Panc1 (cell line): ENCODE data around the gene SCYL2. TPM values are rescaled to one million over a fixed set of nuclear protein-coding genes. Genes with fewer than 3 reads are reported as not detected.
A peak's percentile ranks its signal among the peaks of the same experiment; 100 is the strongest.

ENCODE experiments used
- ATAC-seq: fragments of 200-7000 bp; cut with Tn5 transposase; 2 replicates; pipeline ENCODE4 v1.9.1; 2020; ENCODE audit warnings: mild to moderate bottlenecking, moderate library complexity
- BruUV-seq: library from RNA; stranded (reverse); fragments of 400-500 nt; replicated peaks from 2 replicates; lab custom pipeline; 2021; lab: Mats Ljungman, UMichigan
- CTCF ChIA-PET: fragments of 300-600 bp; sonication (Branson Sonifier 250); formaldehyde crosslinking; loops from one replicate; lab custom pipeline; 2022; ENCODE audit warnings: antibody characterized with exemption; lab: Charles Lee
- POLR2A ChIA-PET: fragments of 300-600 bp; sonication (Branson Sonifier 250); formaldehyde crosslinking; loops from one replicate; lab custom pipeline; 2022; ENCODE audit warnings: antibody characterized with exemption; lab: Charles Lee
- DNase-seq: peaks from one replicate; pipeline ENCODE4 v3.0.0-alpha.2; 2010; ENCODE audit warnings: low read depth, low spot score
- H3K27ac ChIP-seq: 2 replicates; pipeline ENCODE4 v1.5.1; 2011; ENCODE audit warnings: mild to moderate bottlenecking, low read length, inconsistent platforms
- H3K27me3 ChIP-seq: fragments of 200-500 bp; sonication (Bioruptor generic); 2 replicates; pipeline ENCODE4 v1.6.0; 2014; ENCODE audit warnings: low read length, inconsistent platforms; ENCODE audit not compliant: control insufficient read depth, insufficient read depth
- H3K36me3 ChIP-seq: fragments of 200-500 bp; sonication (Bioruptor generic); 2 replicates; pipeline ENCODE4 v1.5.1; 2014; ENCODE audit warnings: inconsistent platforms, mild to moderate bottlenecking, low read length, moderate library complexity; ENCODE audit not compliant: control insufficient read depth, insufficient read depth
- H3K4me1 ChIP-seq: 2 replicates; pipeline ENCODE4 v1.5.1; 2011; ENCODE audit warnings: inconsistent platforms, mild to moderate bottlenecking, low read length, moderate library complexity; ENCODE audit not compliant: control insufficient read depth, insufficient read depth
- H3K4me3 ChIP-seq, 2 experiments: 2 replicates each; pipeline ENCODE4 v1.5.1; 2011 to 2012; ENCODE audit warnings: low read depth in 2 of 2, low read length in 2 of 2, mild to moderate bottlenecking in 2 of 2, inconsistent platforms in 1 of 2, moderate library complexity in 1 of 2
- H3K9me3 ChIP-seq: fragments of 200-500 bp; sonication (Bioruptor generic); 2 replicates; pipeline ENCODE4 v1.5.1; 2014; ENCODE audit warnings: low read depth, mild to moderate bottlenecking, inconsistent platforms, low read length, moderate library complexity; ENCODE audit not compliant: control insufficient read depth, insufficient read depth
- CTCF ChIP-seq: fragments of 450-650 bp; IDR thresholded peaks from 2 replicates; pipeline ENCODE4 v1.5.1; 2017; ENCODE audit warnings: mild to moderate bottlenecking
- POLR2AphosphoS5 ChIP-seq: IDR thresholded peaks from 2 replicates; pipeline ENCODE4 v1.6.1; 2012; ENCODE audit warnings: mild to moderate bottlenecking, low read depth, low read length, moderate library complexity
- REST ChIP-seq, 2 experiments: IDR thresholded peaks; 2 replicates each; pipeline ENCODE4 v1.6.1; 2011 to 2012; ENCODE audit warnings: low read depth in 2 of 2, control low read depth in 1 of 2, low read length in 1 of 2, mild to moderate bottlenecking in 1 of 2, moderate library complexity in 1 of 2; ENCODE audit not compliant: insufficient read depth in 1 of 2
- SIN3A ChIP-seq: IDR thresholded peaks from 2 replicates; pipeline ENCODE4 v1.6.1; 2012; ENCODE audit warnings: low read depth, mild to moderate bottlenecking, low read length, moderate library complexity, borderline replicate concordance; ENCODE audit not compliant: insufficient read depth
- TCF7L2 ChIP-seq: IDR thresholded peaks from 2 replicates; pipeline ENCODE4 v1.6.1; 2011; ENCODE audit warnings: mild to moderate bottlenecking, low read depth, low read length, inconsistent platforms
- in situ Hi-C: cut with HindIII; loops from 2 replicates; pipeline ENCODE4 v1.10.0; 2016; ENCODE audit warnings: low sequenced_read_pairs, low pct_unique_long_range_greater_than_20kb
- intact Hi-C: fragments of 100-400 bp; cut with micrococcal nuclease; formaldehyde crosslinking; loops from one replicate; pipeline ENCODE4 v1.10.0; 2022; ENCODE audit not compliant: unreplicated experiment
- total RNA-seq: library from RNA; stranded (reverse); gene quantifications from one replicate; pipeline ENCODE4 v1.2.1, GENCODE V29; 2021; ENCODE audit not compliant: unreplicated experiment

The SCYL2 gene
- total RNA-seq, 1 experiment from 2014 or later = 45.3 TPM

GRCh38 chr12:100331871-100332270, 64.9 kb downstream of the SCYL2 start:
- H3K27ac ChIP-seq = no peak overlapping the region
- DNase-seq (no peak), ATAC-seq (no peak)
- H3K4me3 ChIP-seq = no peak overlapping the region
- in situ Hi-C loops = no loop called here
- intact Hi-C loops = no loop called here
- no peaks in the 10 kb centered on the region for H3K4me1 ChIP-seq
- no peak for TF ChIP-seq TCF7L2
- TF ChIP-seq SIN3A = no peak
- no peak for TF ChIP-seq POLR2AphosphoS5
- no peak for TF ChIP-seq REST (IDR thresholded peaks at IDR 0.05; ENCODE audit: insufficient read depth in 1 of 2, low read depth in 2 of 2, low read length in 1 of 2)
- TF ChIP-seq CTCF = no peak
- TSS peak; percentile 17 for BruUV-seq
- no peaks in the 10 kb centered on the region for H3K9me3 ChIP-seq
- ChIA-PET POLR2A (no interaction called here), CTCF (no interaction called here)
- H3K27me3 ChIP-seq = no peaks in the 10 kb centered on the region
- H3K36me3 ChIP-seq = peaks cover 28% of the 10 kb centered on the region

GRCh38 chr12:100332852-100333251, 65.9 kb downstream of the SCYL2 start:
- intact Hi-C loops (no loop called here), in situ Hi-C loops (no loop called here)
- no peaks in the 10 kb centered on the region for H3K27me3 ChIP-seq
- H3K36me3 ChIP-seq = peaks cover 35% of the 10 kb centered on the region
- H3K9me3 ChIP-seq = no peaks in the 10 kb centered on the region
- TF ChIP-seq CTCF = no peak
- no peak for TF ChIP-seq SIN3A
- TF ChIP-seq REST (IDR thresholded peaks at IDR 0.05; ENCODE audit: insufficient read depth in 1 of 2, low read depth in 2 of 2, low read length in 1 of 2) = no peak
- TF ChIP-seq POLR2AphosphoS5 = no peak
- no peak for TF ChIP-seq TCF7L2
- ChIA-PET POLR2A (no interaction called here), CTCF (no interaction called here)
- ATAC-seq (no peak), DNase-seq (no peak)
- H3K4me3 ChIP-seq = no peak overlapping the region
- H3K27ac ChIP-seq = no peak overlapping the region
- no peaks in the 10 kb centered on the region for H3K4me1 ChIP-seq
- BruUV-seq = no TSS peak
